ENCODE measurements around the gene TBC1D22A. TPM values are rescaled to one million over a fixed set of nuclear protein-coding genes. Genes with fewer than 3 reads are reported as not detected.

Gene TBC1D22A
- polyA plus RNA-seq, 1 donor (not counting 4 experiments of a cell fraction or from before 2014, with no cell fraction given): 20.9 TPM

DNA sequence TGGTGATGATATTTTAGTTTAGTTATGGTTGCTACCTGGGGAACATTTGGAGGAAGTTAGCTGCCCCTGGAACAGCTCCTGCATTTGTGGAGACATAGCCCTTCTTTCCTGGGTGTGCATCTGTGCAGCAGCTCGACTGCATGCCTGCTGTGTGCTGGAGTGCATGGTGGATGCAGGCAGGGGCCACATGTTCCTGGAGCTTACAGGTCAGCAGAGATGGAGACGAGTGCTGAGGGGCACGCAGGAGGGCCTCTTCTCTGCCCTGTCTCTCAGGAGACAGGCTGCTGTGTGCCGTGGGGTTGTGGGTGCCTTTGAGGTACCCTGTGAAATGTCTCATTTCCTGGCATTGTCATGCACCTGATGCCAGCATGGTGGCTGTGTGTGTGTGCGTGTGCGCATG is 87.5 kb downstream of the TBC1D22A start:
- Histone ChIP-seq H3K4me3 (ENCODE audit: control insufficient read depth in 2 of 3, extremely low read depth in 1 of 3, insufficient read depth in 2 of 3, low read depth in 1 of 3, low read length in 3 of 3) (no peak overlapping the region), H2AFZ (ENCODE audit: control insufficient read depth, low read length) (no peak overlapping the region), H3K27me3 (ENCODE audit: control insufficient read depth, extremely low read depth, insufficient read depth, low read length) (no peaks in the 10 kb centered on the region), H3K79me2 (ENCODE audit: control insufficient read depth, insufficient read depth, low read length) (peaks cover 48% of the 10 kb centered on the region), H3K27ac (ENCODE audit: control insufficient read depth, insufficient read depth, low read length) (no peak overlapping the region), H3K36me3 (ENCODE audit: control insufficient read depth in 2 of 2, extremely low read depth in 1 of 2, insufficient read depth in 2 of 2, low read length in 2 of 2) (peaks cover 3 to 5% of the 10 kb centered on the region in 2 experiments), H3K9me3 (ENCODE audit: control insufficient read depth, low read depth, low read length) (no peaks in the 10 kb centered on the region), H3K4me1 (ENCODE audit: control insufficient read depth, extremely low read depth, insufficient read depth, low read length) (peaks cover 18% of the 10 kb centered on the region), H3K9ac (ENCODE audit: control insufficient read depth, extremely low read depth, insufficient read depth, low read length) (no peak overlapping the region), H3K4me2 (ENCODE audit: control insufficient read depth, extremely low read depth, insufficient read depth, low read depth, low read length) (no peak overlapping the region), H4K20me1 (ENCODE audit: control insufficient read depth, extremely low read depth, insufficient read depth, low read length) (no peaks in the 10 kb centered on the region), H3K9me1 (ENCODE audit: control insufficient read depth, extremely low read depth, insufficient read depth, low read length) (peaks cover 3% of the 10 kb centered on the region)
- FAIRE-seq: no peak
- no peak for DNase-seq (ENCODE audit: low read depth, low spot score)
- dilution Hi-C loops (cut with MboI; ENCODE audit: extremely low pct_ligation_motif_present, low sequenced_read_pairs): no loop called here
- TF ChIP-seq EZH2 (IDR thresholded peaks at IDR 0.05; ENCODE audit: low read length): no peak
- TF ChIP-seq, protein P1, sequence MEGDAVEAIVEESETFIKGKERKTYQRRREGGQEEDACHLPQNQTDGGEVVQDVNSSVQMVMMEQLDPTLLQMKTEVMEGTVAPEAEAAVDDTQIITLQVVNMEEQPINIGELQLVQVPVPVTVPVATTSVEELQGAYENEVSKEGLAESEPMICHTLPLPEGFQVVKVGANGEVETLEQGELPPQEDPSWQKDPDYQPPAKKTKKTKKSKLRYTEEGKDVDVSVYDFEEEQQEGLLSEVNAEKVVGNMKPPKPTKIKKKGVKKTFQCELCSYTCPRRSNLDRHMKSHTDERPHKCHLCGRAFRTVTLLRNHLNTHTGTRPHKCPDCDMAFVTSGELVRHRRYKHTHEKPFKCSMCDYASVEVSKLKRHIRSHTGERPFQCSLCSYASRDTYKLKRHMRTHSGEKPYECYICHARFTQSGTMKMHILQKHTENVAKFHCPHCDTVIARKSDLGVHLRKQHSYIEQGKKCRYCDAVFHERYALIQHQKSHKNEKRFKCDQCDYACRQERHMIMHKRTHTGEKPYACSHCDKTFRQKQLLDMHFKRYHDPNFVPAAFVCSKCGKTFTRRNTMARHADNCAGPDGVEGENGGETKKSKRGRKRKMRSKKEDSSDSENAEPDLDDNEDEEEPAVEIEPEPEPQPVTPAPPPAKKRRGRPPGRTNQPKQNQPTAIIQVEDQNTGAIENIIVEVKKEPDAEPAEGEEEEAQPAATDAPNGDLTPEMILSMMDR (optimal IDR thresholded peaks at IDR 0.05 in 1 of 3, IDR thresholded peaks at IDR 0.05 in 1 of 3, conservative IDR thresholded peaks at IDR 0.05 in 1 of 3; ENCODE audit: extremely low read depth in 1 of 3, insufficient read depth in 2 of 3, low read length in 3 of 3): no peak

DNA sequence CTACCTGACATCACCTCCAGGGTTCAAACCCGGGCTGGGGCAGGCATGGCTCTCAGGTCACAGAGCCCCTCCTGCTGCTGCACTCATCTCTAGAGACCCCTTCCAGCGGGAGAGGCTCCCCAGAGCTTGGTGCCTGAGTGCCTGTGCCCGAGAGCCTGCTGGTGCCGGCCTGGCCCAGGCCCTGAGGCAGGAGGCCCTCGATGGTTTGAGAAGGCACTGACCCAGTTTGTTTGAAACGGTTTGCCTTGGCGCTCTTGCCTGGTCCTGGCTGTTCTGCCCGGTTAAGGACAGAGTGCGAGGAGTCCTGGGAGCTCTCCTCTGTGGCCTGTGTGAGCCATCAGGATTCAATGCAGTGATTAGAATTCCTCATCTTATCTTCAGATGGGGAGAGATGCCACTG is 88.9 kb downstream of the TBC1D22A start:
- H3K79me2 ChIP-seq (ENCODE audit: control insufficient read depth, insufficient read depth, low read length): peaks cover 54% of the 10 kb centered on the region
- peaks cover 3% of the 10 kb centered on the region for H3K9me1 ChIP-seq (ENCODE audit: control insufficient read depth, extremely low read depth, insufficient read depth, low read length)
- H3K36me3 ChIP-seq (ENCODE audit: control insufficient read depth in 2 of 2, extremely low read depth in 1 of 2, insufficient read depth in 2 of 2, low read length in 2 of 2): peaks cover 3 to 5% of the 10 kb centered on the region in 2 experiments
- no peak overlapping the region for H3K9ac ChIP-seq (ENCODE audit: control insufficient read depth, extremely low read depth, insufficient read depth, low read length)
- DNase-seq (ENCODE audit: low read depth, low spot score): no peak
- no peak overlapping the region for H3K4me3 ChIP-seq (ENCODE audit: control insufficient read depth in 2 of 3, extremely low read depth in 1 of 3, insufficient read depth in 2 of 3, low read depth in 1 of 3, low read length in 3 of 3)
- TF ChIP-seq, protein P1 (optimal IDR thresholded peaks at IDR 0.05 in 1 of 3, IDR thresholded peaks at IDR 0.05 in 1 of 3, conservative IDR thresholded peaks at IDR 0.05 in 1 of 3; ENCODE audit: extremely low read depth in 1 of 3, insufficient read depth in 2 of 3, low read length in 3 of 3): no peak
- no peak for TF ChIP-seq EZH2 (IDR thresholded peaks at IDR 0.05; ENCODE audit: low read length)
- dilution Hi-C loops (cut with MboI; ENCODE audit: extremely low pct_ligation_motif_present, low sequenced_read_pairs): no loop called here
- H3K4me1 ChIP-seq (ENCODE audit: control insufficient read depth, extremely low read depth, insufficient read depth, low read length): peaks cover 6% of the 10 kb centered on the region
- FAIRE-seq: no peak
- no peaks in the 10 kb centered on the region for H4K20me1 ChIP-seq (ENCODE audit: control insufficient read depth, extremely low read depth, insufficient read depth, low read length)
- H2AFZ ChIP-seq (ENCODE audit: control insufficient read depth, low read length): no peak overlapping the region
- no peak overlapping the region for H3K4me2 ChIP-seq (ENCODE audit: control insufficient read depth, extremely low read depth, insufficient read depth, low read depth, low read length)
- no peak overlapping the region for H3K27ac ChIP-seq (ENCODE audit: control insufficient read depth, insufficient read depth, low read length)
- no peaks in the 10 kb centered on the region for H3K27me3 ChIP-seq (ENCODE audit: control insufficient read depth, extremely low read depth, insufficient read depth, low read length)
- no peaks in the 10 kb centered on the region for H3K9me3 ChIP-seq (ENCODE audit: control insufficient read depth, low read depth, low read length)

Data from keratinocyte (primary cell).